SK-N-MC (cell line): ENCODE measurements around the gene AQP11.

ENCODE experiments used
- EZH2 ChIP-seq: fragments of 200-600 bp; sonication (generic); IDR thresholded peaks from one replicate; pipeline ENCODE4 v1.6.1; 2017; ENCODE audit warnings: antibody characterized with exemption
- FOXP2 ChIP-seq: optimal IDR thresholded peaks from 2 replicates; pipeline ENCODE3; 2011; ENCODE audit warnings: mild to moderate bottlenecking, moderate library complexity; ENCODE audit not compliant: insufficient read depth; ENCODE audit errors: extremely low read length, control extremely low read depth
- POLR2AphosphoS5 ChIP-seq: IDR thresholded peaks from 2 replicates; pipeline ENCODE4 v1.6.1; 2012; ENCODE audit warnings: mild to moderate bottlenecking, low read depth, low read length, borderline replicate concordance

- no peak for TF ChIP-seq EZH2
- TF ChIP-seq POLR2AphosphoS5 = no peak
- TF ChIP-seq FOXP2 = no peak
These were observed 58.0 kb downstream of the AQP11 start for GRCh38 chr11:77647654-77648305.
